DMS153 treated with DMSO at 0.1 percent for 48 hours (cell line): ENCODE results near the gene NRIP2.

Source experiments
- DNase-seq: peaks from one replicate; lab custom pipeline; 2025; ENCODE audit not compliant: unreplicated experiment; lab: John Stamatoyannopoulos, UW

Gene NRIP2

GRCh38 chr12:2845280-2845679 lies 10.4 kb upstream of the NRIP2 start:
- no peak for DNase-seq

DNA sequence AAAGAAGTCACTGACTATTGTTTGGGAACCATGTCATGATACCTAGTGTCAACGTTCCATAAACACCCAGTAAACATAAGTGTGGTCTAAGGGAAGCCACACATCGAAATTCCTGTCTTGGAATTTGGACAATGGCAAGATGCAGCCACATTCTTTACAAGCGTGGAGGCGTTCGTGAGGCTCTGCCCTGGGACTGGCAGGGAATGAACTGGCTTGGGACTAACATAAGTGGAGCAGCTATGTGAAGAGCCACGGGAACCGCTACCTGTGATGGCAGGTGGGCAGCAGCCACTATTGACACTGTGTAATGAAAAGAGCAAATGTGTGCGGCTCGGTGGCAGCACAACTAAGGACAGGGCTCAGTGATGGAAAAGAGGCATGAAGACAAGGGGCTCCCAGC lies 10.0 kb upstream of the NRIP2 start:
- DNase-seq = no peak

GRCh38 chr12:2842948-2843347 lies 8.1 kb upstream of the NRIP2 start:
- DNase-seq = no peak

DNA sequence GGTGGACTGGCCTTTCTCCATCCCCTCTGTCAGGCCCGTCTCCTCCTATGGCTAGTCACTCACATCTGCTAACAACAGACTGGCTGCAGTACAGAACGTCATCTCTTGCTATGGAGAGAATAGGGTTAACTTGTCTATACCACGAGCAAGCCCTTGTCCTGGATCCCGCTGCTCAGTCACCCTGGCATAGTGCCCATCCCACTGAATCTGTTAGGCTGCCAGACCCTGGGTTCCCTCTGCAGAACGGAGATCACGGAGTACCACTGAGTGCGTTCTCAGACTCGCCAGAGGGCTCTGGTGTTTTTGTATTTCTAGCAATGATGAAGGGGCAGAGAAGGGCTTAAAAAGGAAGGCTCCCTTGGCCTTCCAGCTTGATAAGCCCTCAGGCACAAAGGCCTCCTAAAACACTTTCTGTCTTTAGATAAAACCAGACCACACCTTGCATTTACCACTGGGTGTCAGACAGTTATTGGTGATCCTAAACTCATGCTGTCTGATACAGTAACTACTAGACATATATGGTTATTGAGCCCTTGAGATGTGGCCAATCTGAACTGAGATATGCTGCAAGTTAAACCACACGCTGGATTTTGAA lies 6.3 kb upstream of the NRIP2 start:
- no peak for DNase-seq

DNA sequence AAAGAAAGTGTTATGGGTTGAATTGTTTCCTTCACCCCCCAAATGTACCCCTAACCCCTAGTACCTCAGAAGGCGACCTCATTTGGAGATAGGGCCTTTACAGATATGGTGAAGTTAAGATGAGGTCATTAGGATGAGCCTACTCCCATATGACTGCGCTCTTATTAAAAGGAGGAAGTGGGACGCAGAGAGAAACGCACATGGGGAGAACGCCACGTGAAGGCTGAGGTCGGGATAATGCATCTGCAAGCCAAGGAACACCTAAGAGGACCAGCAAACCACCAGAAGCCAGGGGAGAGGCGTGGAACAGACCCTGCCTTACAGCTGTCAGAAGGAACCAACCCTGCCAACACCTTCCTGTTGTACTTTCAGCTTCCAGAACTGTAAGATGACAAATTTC lies 1.7 kb upstream of the NRIP2 start:
- DNase-seq = no peak

GRCh38 chr12:2835691-2836403 lies 1.0 kb upstream of the NRIP2 start:
- DNase-seq = no peak

GRCh38 chr12:2833810-2834209 lies 1.0 kb downstream of the NRIP2 start:
- no peak for DNase-seq

DNA sequence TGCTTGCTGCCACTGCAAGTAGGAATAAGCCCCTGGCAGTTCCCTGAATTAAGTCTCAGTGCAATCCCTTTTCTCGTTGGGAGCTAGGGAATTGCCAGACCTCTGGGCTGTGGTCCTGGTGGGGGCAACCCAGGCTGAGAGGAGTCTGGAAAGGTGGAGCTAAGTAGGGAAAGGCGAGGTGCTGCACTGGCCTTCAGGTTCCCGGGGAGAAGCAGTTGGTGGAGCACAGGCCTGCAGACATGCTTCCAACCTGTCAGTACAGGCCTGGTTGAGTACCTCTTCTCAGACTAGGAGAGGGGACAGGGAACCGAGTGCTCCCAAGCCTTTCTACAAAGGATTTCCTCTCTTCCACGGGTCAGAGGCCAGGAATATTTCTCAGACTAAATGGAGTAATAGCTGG lies 1.5 kb downstream of the NRIP2 start:
- no peak for DNase-seq

GRCh38 chr12:2832550-2833127 lies 2.2 kb downstream of the NRIP2 start:
- DNase-seq = peak; percentile 21

DNA sequence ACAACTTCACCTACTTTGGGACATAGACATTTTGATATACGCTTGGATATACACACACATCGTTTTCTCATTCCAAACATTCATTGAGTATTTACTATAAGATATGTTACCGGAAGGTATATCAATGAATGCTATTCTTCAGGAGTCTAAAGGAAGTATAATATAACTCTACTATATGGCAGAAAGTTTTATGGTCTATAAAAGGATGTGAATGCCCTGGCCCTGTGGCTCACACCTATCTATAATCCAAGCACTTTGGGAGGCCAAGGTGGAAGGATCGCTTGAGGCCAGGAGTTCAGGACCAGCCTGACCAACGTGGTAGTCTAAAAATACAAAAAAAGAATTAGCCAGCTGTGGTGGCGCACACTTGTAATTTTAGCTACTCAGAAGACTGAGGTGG lies 5.6 kb downstream of the NRIP2 start:
- no peak for DNase-seq

- no peak for DNase-seq
These were observed 7.9 kb downstream of the NRIP2 start for GRCh38 chr12:2826721-2827515.

GRCh38 chr12:2826036-2826435 lies 8.8 kb downstream of the NRIP2 start:
- no peak for DNase-seq

DNA sequence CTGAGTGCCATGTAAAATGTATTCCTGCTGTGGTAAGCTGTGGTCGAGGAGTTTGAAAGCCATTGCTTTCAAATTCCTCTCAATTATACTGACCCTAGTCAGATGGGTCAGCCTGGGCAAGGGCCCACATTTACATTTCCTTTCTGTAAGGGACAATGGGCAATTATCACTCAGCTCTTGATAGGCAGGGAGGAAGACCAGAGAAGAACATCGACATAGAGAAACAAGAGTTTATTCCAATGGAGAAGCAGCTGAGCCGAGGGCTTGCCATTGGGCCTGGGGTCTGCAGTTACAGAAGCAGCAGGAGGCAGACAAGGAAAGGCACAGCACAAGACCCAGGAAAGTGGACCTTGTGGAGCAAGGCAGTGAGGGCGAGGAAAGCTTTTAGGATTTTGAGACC lies 9.7 kb downstream of the NRIP2 start:
- DNase-seq = no peak

- DNase-seq = no peak
These were observed 10.3 kb downstream of the NRIP2 start for GRCh38 chr12:2824541-2824940.

- no peak for DNase-seq
These were observed 11.4 kb downstream of the NRIP2 start for GRCh38 chr12:2823483-2823882.

DNA sequence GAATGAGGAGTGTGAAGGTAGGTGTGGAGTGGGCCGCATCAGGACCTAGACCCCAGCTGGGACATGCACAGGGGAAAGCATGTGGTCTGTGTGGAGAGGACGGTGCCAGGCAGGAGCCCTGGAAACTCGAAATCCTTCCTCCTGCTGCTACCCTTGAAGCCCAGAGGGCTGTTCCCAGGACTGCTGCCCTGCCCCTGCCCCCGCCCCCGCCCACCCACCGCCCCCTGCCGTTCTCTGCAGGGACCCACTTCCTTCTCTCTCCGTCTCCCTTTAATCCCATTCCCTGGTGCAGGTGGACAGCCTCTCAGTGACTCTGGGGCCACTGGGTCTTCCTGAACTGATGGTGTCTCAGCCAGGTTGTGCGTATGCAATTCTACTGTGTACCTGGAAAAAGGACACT lies 14.4 kb downstream of the NRIP2 start:
- DNase-seq = no peak

GRCh38 chr12:2819810-2820209 lies 15.0 kb downstream of the NRIP2 start:
- no peak for DNase-seq

- DNase-seq = no peak
These were observed 21.3 kb downstream of the NRIP2 start for GRCh38 chr12:2813214-2814185.

- DNase-seq = peak; percentile 97
These were observed 22.3 kb downstream of the NRIP2 start, which contains the start of gene ITFG2 for GRCh38 chr12:2812290-2813213. TSS of gene ITFG2 (plus strand) at chr12:2812668. CDS start at chr12:2812761, 93 bp downstream.

DNA sequence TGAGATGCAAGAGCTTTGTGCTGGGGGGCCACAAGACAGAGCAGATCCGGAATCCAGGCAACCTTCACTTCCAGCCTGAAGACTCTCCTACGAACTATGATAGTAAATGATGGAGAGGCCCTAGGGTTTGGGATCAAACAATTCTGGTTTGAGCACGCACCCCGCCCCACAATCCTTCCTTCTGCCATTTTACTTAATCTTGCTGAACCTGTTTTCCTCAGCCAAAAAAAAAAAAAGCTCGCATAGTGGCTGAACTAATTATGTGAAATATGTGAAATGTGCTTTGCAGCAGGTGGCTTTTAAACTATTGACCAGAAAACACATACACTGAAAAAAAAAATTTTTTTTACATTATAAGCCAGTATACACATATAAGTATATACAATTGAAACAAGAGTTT lies 23.0 kb downstream of the NRIP2 start:
- no peak for DNase-seq
